Neural progenitor cell (in vitro differentiated cells): ENCODE data around the gene TBCCD1. TPM values are rescaled to one million over a fixed set of nuclear protein-coding genes. Genes with fewer than 3 reads are reported as not detected.

Experiments used
- DNase-seq: peaks from one replicate; pipeline ENCODE4 v3.0.0-alpha.2; 2016; ENCODE audit warnings: low spot score
- H2AFZ ChIP-seq: fragments of 200-600 bp; sonication (generic); replicated peaks from 2 replicates; pipeline ENCODE4 v1.6.1; 2016; ENCODE audit warnings: antibody characterized with exemption
- H3F3A ChIP-seq: fragments of 200-600 bp; sonication (generic); 2 replicates; pipeline ENCODE4 v1.6.1; 2016; ENCODE audit warnings: antibody characterized with exemption, low read depth
- H3K27ac ChIP-seq: fragments of 200-600 bp; sonication (generic); 2 replicates; pipeline ENCODE4 v1.5.1; 2016; ENCODE audit warnings: mild to moderate bottlenecking
- H3K27me3 ChIP-seq: fragments of 200-600 bp; sonication (generic); 2 replicates; pipeline ENCODE4 v1.6.1; 2016; ENCODE audit warnings: mild to moderate bottlenecking, moderate library complexity
- H3K36me3 ChIP-seq: fragments of 200-600 bp; sonication (generic); 2 replicates; pipeline ENCODE4 v1.5.1; 2016
- H3K4me1 ChIP-seq: fragments of 200-600 bp; sonication (generic); 2 replicates; pipeline ENCODE4 v1.6.1; 2016; ENCODE audit warnings: mixed run types
- H3K4me2 ChIP-seq: fragments of 200-600 bp; sonication (generic); 2 replicates; pipeline ENCODE4 v1.6.1; 2016
- H3K4me3 ChIP-seq: fragments of 200-600 bp; sonication (generic); 2 replicates; pipeline ENCODE4 v1.5.1; 2016
- H3K79me2 ChIP-seq: fragments of 200-600 bp; sonication (generic); 2 replicates; pipeline ENCODE4 v1.6.1; 2016; ENCODE audit warnings: low read depth
- H3K9ac ChIP-seq: fragments of 200-600 bp; sonication (generic); 2 replicates; pipeline ENCODE4 v1.6.1; 2016
- H3K9me3 ChIP-seq: fragments of 200-600 bp; sonication (generic); 2 replicates; pipeline ENCODE4 v1.5.1; 2016; ENCODE audit warnings: low read depth
- H4K20me1 ChIP-seq: fragments of 200-600 bp; sonication (generic); 2 replicates; pipeline ENCODE4 v1.6.1; 2016; ENCODE audit warnings: low read depth
- H3K27ac Mint-ChIP-seq: 3 replicates; pipeline ENCODE4 v1.8.0; 2021; ENCODE audit warnings: mixed read lengths
- H3K27me3 Mint-ChIP-seq: 2 replicates; pipeline ENCODE4 v1.8.0; 2022; ENCODE audit warnings: low read depth, mild to moderate bottlenecking, inconsistent platforms, moderate library complexity, mixed read lengths; ENCODE audit not compliant: insufficient read depth
- H3K36me3 Mint-ChIP-seq: 3 replicates; pipeline ENCODE4 v1.8.0; 2021; ENCODE audit warnings: mixed read lengths
- H3K4me1 Mint-ChIP-seq: 3 replicates; pipeline ENCODE4 v1.8.0; 2021; ENCODE audit warnings: mixed read lengths
- H3K4me3 Mint-ChIP-seq: 3 replicates; pipeline ENCODE4 v1.8.0; 2021; ENCODE audit warnings: mild to moderate bottlenecking, moderate library complexity, mixed read lengths
- H3K9me3 Mint-ChIP-seq: 3 replicates; pipeline ENCODE4 v1.8.0; 2020; ENCODE audit warnings: mixed read lengths
- EZH2 ChIP-seq: fragments of 200-600 bp; sonication (generic); IDR thresholded peaks from 2 replicates; pipeline ENCODE4 v1.6.1; 2017; ENCODE audit warnings: antibody characterized with exemption, mild to moderate bottlenecking, moderate library complexity
- EZH2phosphoT487 ChIP-seq: fragments of 200-600 bp; sonication (generic); IDR thresholded peaks from 2 replicates; pipeline ENCODE4 v1.6.1; 2017; ENCODE audit warnings: antibody characterized with exemption
- total RNA-seq: library from RNA; depleted of rRNA; stranded (reverse); fragments of >200 nt; gene quantifications from 2 replicates; pipeline ENCODE4 v1.2.3, GENCODE V29; 2015; ENCODE audit warnings: low replicate concordance
- TF ChIP-seq, protein P1 (sequence below): fragments of 200-600 bp; sonication (generic); IDR thresholded peaks from 2 replicates; pipeline ENCODE4 v1.5.1; 2017; ENCODE audit warnings: antibody characterized with exemption, mild to moderate bottlenecking

The TBCCD1 gene
- total RNA-seq, 1 donor from 2014 or later = 21.1 TPM

DNA sequence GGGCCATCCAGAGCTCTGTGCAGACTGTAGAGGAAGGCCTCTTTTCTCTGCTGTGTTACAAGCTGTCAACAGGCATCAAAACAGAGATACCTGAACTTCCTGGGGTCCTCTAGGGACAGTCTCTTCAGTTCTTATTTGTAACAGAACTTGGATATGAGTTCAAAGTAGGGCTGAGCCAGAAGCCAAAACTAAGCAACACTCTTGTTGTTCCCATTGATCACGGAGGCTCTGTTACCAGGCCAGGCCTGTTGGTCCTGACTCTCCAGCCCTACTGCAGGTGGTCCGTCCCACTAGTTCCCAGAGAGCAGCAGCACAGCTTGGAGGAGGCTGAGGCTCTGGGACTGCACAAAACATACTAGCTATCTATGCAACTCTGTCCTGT, 32.6 kb upstream of the TBCCD1 start:
- Mint-ChIP-seq H3K4me3 (no peak overlapping the region), H3K27ac (no peak overlapping the region), H3K9me3 (no peaks in the 10 kb centered on the region), H3K36me3 (no peaks in the 10 kb centered on the region), H3K27me3 (peaks cover 2% of the 10 kb centered on the region), H3K4me1 (peaks cover 5% of the 10 kb centered on the region)
- no peak overlapping the region for H3K4me3 ChIP-seq
- TF ChIP-seq, protein P1, sequence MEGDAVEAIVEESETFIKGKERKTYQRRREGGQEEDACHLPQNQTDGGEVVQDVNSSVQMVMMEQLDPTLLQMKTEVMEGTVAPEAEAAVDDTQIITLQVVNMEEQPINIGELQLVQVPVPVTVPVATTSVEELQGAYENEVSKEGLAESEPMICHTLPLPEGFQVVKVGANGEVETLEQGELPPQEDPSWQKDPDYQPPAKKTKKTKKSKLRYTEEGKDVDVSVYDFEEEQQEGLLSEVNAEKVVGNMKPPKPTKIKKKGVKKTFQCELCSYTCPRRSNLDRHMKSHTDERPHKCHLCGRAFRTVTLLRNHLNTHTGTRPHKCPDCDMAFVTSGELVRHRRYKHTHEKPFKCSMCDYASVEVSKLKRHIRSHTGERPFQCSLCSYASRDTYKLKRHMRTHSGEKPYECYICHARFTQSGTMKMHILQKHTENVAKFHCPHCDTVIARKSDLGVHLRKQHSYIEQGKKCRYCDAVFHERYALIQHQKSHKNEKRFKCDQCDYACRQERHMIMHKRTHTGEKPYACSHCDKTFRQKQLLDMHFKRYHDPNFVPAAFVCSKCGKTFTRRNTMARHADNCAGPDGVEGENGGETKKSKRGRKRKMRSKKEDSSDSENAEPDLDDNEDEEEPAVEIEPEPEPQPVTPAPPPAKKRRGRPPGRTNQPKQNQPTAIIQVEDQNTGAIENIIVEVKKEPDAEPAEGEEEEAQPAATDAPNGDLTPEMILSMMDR = no peak
- no peak for TF ChIP-seq EZH2phosphoT487
- no peak for TF ChIP-seq EZH2
- no peak overlapping the region for H2AFZ ChIP-seq
- no peak overlapping the region for H3K9ac ChIP-seq
- H4K20me1 ChIP-seq = no peaks in the 10 kb centered on the region
- H3K36me3 ChIP-seq = no peaks in the 10 kb centered on the region
- H3F3A ChIP-seq = no peaks in the 10 kb centered on the region
- DNase-seq = no peak
- no peaks in the 10 kb centered on the region for H3K79me2 ChIP-seq
- no peaks in the 10 kb centered on the region for H3K4me1 ChIP-seq
- no peak overlapping the region for H3K4me2 ChIP-seq
- peaks cover 3% of the 10 kb centered on the region for H3K27me3 ChIP-seq
- H3K27ac ChIP-seq = no peak overlapping the region
- H3K9me3 ChIP-seq = no peaks in the 10 kb centered on the region

DNA sequence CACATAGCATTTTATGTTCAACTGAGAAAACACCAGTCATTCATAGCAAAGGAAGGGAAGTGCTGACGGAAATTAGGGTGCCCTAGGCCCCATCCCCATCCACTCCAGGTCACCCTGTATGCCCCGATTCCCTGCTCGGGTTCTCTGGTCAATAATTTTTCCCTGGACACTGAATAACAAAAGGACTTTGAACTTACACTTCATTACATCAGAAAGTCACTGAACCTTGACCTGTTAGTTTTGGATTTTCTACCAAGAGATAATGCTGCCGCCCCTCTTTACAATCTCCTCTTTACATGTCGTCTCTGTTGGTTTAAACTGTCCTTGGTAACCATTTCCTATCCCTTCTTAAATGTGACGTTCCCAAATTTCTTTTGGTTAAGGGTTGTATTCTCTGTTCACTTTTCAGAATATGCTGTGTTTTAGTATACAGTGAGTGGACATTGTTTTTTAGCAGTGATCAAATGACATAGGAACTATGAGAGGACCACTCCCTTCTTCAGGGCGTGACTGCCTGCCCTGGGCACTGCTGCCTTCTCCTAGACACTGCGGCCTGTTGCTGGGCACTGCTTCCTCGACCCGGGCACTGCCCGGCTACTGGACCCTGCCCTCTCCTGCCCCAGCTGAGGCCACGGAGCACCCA, 32.1 kb upstream of the TBCCD1 start:
- DNase-seq = no peak
- Histone ChIP-seq H3K9me3 (no peaks in the 10 kb centered on the region), H3K27ac (no peak overlapping the region), H3K4me3 (no peak overlapping the region), H3K79me2 (no peaks in the 10 kb centered on the region), H3K4me2 (no peak overlapping the region), H3K36me3 (no peaks in the 10 kb centered on the region), H2AFZ (no peak overlapping the region), H3F3A (no peaks in the 10 kb centered on the region), H4K20me1 (no peaks in the 10 kb centered on the region), H3K4me1 (no peaks in the 10 kb centered on the region), H3K27me3 (peaks cover 3% of the 10 kb centered on the region), H3K9ac (no peak overlapping the region)
- Mint-ChIP-seq H3K9me3 (no peaks in the 10 kb centered on the region), H3K36me3 (no peaks in the 10 kb centered on the region), H3K4me3 (no peak overlapping the region), H3K27me3 (peaks cover 2% of the 10 kb centered on the region), H3K4me1 (peaks cover 5% of the 10 kb centered on the region), H3K27ac (no peak overlapping the region)
- no peak for TF ChIP-seq EZH2phosphoT487
- TF ChIP-seq, protein P1 = no peak

DNA sequence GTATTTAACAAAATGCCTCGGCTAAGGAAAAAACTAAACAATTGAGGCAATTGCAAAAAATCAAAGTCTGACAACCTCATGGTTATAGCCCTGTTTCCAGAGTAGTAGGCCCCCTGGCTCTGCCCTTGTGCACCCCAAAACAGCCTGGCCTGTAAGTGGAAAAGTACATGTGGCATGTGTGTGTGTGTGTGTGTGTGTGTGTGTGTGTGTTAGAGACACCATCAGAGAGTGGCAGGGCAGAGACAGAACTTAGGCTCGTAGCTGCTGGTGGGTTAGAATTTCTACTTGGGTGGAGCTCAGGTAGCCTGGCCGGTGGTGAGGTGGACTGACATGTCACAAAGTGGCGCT, 31.6 kb upstream of the TBCCD1 start:
- H3K27me3 Mint-ChIP-seq = peaks cover 2% of the 10 kb centered on the region
- no peaks in the 10 kb centered on the region for H3K36me3 Mint-ChIP-seq
- H3F3A ChIP-seq = no peaks in the 10 kb centered on the region
- no peak overlapping the region for H3K27ac Mint-ChIP-seq
- H3K4me3 ChIP-seq = no peak overlapping the region
- TF ChIP-seq, protein P1 = no peak
- TF ChIP-seq EZH2 (no peak), EZH2phosphoT487 (no peak)
- no peak overlapping the region for H2AFZ ChIP-seq
- H4K20me1 ChIP-seq = no peaks in the 10 kb centered on the region
- no peak overlapping the region for H3K4me3 Mint-ChIP-seq
- no peak overlapping the region for H3K4me2 ChIP-seq
- H3K27me3 ChIP-seq = peaks cover 3% of the 10 kb centered on the region
- no peak overlapping the region for H3K27ac ChIP-seq
- H3K9me3 ChIP-seq = no peaks in the 10 kb centered on the region
- no peaks in the 10 kb centered on the region for H3K79me2 ChIP-seq
- H3K9ac ChIP-seq = no peak overlapping the region
- H3K9me3 Mint-ChIP-seq = no peaks in the 10 kb centered on the region
- H3K4me1 ChIP-seq = no peaks in the 10 kb centered on the region
- no peak for DNase-seq
- H3K4me1 Mint-ChIP-seq = peaks cover 5% of the 10 kb centered on the region
- H3K36me3 ChIP-seq = no peaks in the 10 kb centered on the region
